Smooth muscle cell (in vitro differentiated cells): ENCODE results near the gene CNTNAP5. TPM values are rescaled to one million over a fixed set of nuclear protein-coding genes. Genes with fewer than 3 reads are reported as not detected.

ENCODE experiments used
- DNase-seq: peaks from one replicate; lab custom pipeline; 2025; ENCODE audit not compliant: unreplicated experiment; lab: John Stamatoyannopoulos, UW
- H2AFZ ChIP-seq: fragments of 200-600 bp; sonication (generic); 2 replicates; pipeline ENCODE4 v1.6.0; 2016; ENCODE audit warnings: antibody characterized with exemption, low read depth, mild to moderate bottlenecking
- H3F3A ChIP-seq: fragments of 200-600 bp; sonication (generic); 2 replicates; pipeline ENCODE4 v1.6.0; 2017; ENCODE audit warnings: antibody characterized with exemption, low read depth
- H3K27ac ChIP-seq: fragments of 200-600 bp; sonication (generic); 2 replicates; pipeline ENCODE4 v1.5.1; 2016; ENCODE audit warnings: low read depth, mild to moderate bottlenecking
- H3K27me3 ChIP-seq: fragments of 200-600 bp; sonication (generic); 2 replicates; pipeline ENCODE4 v1.6.1; 2016; ENCODE audit warnings: low read depth, mild to moderate bottlenecking
- H3K36me3 ChIP-seq: fragments of 200-600 bp; sonication (generic); 2 replicates; pipeline ENCODE4 v1.5.1; 2016; ENCODE audit warnings: low read depth
- H3K4me1 ChIP-seq: fragments of 200-600 bp; sonication (generic); 2 replicates; pipeline ENCODE4 v1.5.1; 2016; ENCODE audit warnings: low read depth
- H3K4me2 ChIP-seq: fragments of 200-600 bp; sonication (generic); 2 replicates; pipeline ENCODE4 v1.6.0; 2016; ENCODE audit warnings: mild to moderate bottlenecking
- H3K4me3 ChIP-seq: fragments of 200-600 bp; sonication (generic); 2 replicates; pipeline ENCODE4 v1.5.1; 2016; ENCODE audit warnings: mild to moderate bottlenecking
- H3K79me2 ChIP-seq: fragments of 200-600 bp; sonication (generic); 2 replicates; pipeline ENCODE4 v1.6.0; 2016; ENCODE audit warnings: low read depth, mild to moderate bottlenecking
- H3K9ac ChIP-seq: fragments of 200-600 bp; sonication (generic); 2 replicates; pipeline ENCODE4 v1.6.0; 2016; ENCODE audit warnings: low read depth
- H3K9me3 ChIP-seq: fragments of 200-600 bp; sonication (generic); replicated peaks from 2 replicates; pipeline ENCODE4 v1.5.1; 2016; ENCODE audit warnings: low read depth
- H4K20me1 ChIP-seq: fragments of 200-600 bp; sonication (generic); 2 replicates; pipeline ENCODE4 v1.6.0; 2016; ENCODE audit warnings: low read depth
- CTCF ChIP-seq: fragments of 200-600 bp; sonication (generic); IDR thresholded peaks from 2 replicates; pipeline ENCODE4 v1.5.1; 2017; ENCODE audit warnings: borderline replicate concordance, mild to moderate bottlenecking, antibody characterized with exemption; ENCODE audit not compliant: insufficient read depth, poor library complexity, severe bottlenecking
- WGBS: methylation state at CpG from one replicate; pipeline ENCODE4 v1.1.7; 2016; ENCODE audit warnings: low lambda C conversion rate; 5-methylcytosine and 5-hydroxymethylcytosine counted together
- polyA plus RNA-seq: library from polyadenylated mRNA; unstranded; fragments of >200 nt; fragmentation: Nextera tagmentation; extraction: Ambion mirVana; gene quantifications from 2 replicates; pipeline ENCODE4 v1.2.1, GENCODE V29; 2016
- total RNA-seq: library from RNA; depleted of rRNA; stranded (reverse); fragments of >200 nt; gene quantifications from 2 replicates; pipeline ENCODE4 v1.2.3, GENCODE V29; 2014

The CNTNAP5 gene
- total and polyA plus RNA-seq, 2 experiments from 2014 or later, result not detected

GRCh38 chr2:124874676-124875075, 849.6 kb downstream of the CNTNAP5 start:
- H3F3A ChIP-seq, result no peaks in the 10 kb centered on the region
- no peak overlapping the region for H3K9ac ChIP-seq
- no peak overlapping the region for H3K4me3 ChIP-seq
- TF ChIP-seq CTCF, result no peak
- H3K9me3 ChIP-seq, result no peaks in the 10 kb centered on the region
- H3K4me1 ChIP-seq, result no peaks in the 10 kb centered on the region
- no peak for DNase-seq
- no peaks in the 10 kb centered on the region for H3K79me2 ChIP-seq
- 48% methylated on average over 1 of the region's 1 CpG for WGBS
- H4K20me1 ChIP-seq, result no peaks in the 10 kb centered on the region
- H3K27ac ChIP-seq, result no peak overlapping the region
- no peaks in the 10 kb centered on the region for H3K27me3 ChIP-seq
- no peak overlapping the region for H2AFZ ChIP-seq
- no peaks in the 10 kb centered on the region for H3K36me3 ChIP-seq
- H3K4me2 ChIP-seq, result no peak overlapping the region

GRCh38 chr2:124875627-124876244, 850.6 kb downstream of the CNTNAP5 start:
- no peak overlapping the region for H2AFZ ChIP-seq
- TF ChIP-seq CTCF, result no peak
- H3K4me2 ChIP-seq, result no peak overlapping the region
- H3K27me3 ChIP-seq, result no peaks in the 10 kb centered on the region
- no peak overlapping the region for H3K4me3 ChIP-seq
- H3K36me3 ChIP-seq, result no peaks in the 10 kb centered on the region
- no peak for DNase-seq
- 88% methylated on average over 3 of the region's 3 CpGs for WGBS
- no peaks in the 10 kb centered on the region for H3F3A ChIP-seq
- H3K9ac ChIP-seq, result no peak overlapping the region
- no peaks in the 10 kb centered on the region for H3K79me2 ChIP-seq
- no peaks in the 10 kb centered on the region for H4K20me1 ChIP-seq
- no peaks in the 10 kb centered on the region for H3K9me3 ChIP-seq
- no peak overlapping the region for H3K27ac ChIP-seq
- no peaks in the 10 kb centered on the region for H3K4me1 ChIP-seq

- Histone ChIP-seq H3K36me3 (no peaks in the 10 kb centered on the region), H3K4me2 (no peak overlapping the region), H3K9me3 (no peaks in the 10 kb centered on the region), H3F3A (no peaks in the 10 kb centered on the region), H3K27ac (peak overlapping the region; percentile 40), H3K27me3 (no peaks in the 10 kb centered on the region), H3K4me1 (no peaks in the 10 kb centered on the region), H3K4me3 (no peak overlapping the region), H3K9ac (no peak overlapping the region), H2AFZ (no peak overlapping the region), H3K79me2 (no peaks in the 10 kb centered on the region), H4K20me1 (no peaks in the 10 kb centered on the region)
- 52% methylated on average over 4 of the region's 4 CpGs for WGBS
- DNase-seq, result no peak
- no peak for TF ChIP-seq CTCF
These were observed 852.1 kb downstream of the CNTNAP5 start for GRCh38 chr2:124877141-124877577.

GRCh38 chr2:124879640-124880039, 854.6 kb downstream of the CNTNAP5 start:
- no peaks in the 10 kb centered on the region for H3K9me3 ChIP-seq
- H3K4me2 ChIP-seq, result no peak overlapping the region
- WGBS, result 87% methylated on average over 4 of the region's 4 CpGs
- no peaks in the 10 kb centered on the region for H3K4me1 ChIP-seq
- no peaks in the 10 kb centered on the region for H4K20me1 ChIP-seq
- H3K9ac ChIP-seq, result no peak overlapping the region
- no peaks in the 10 kb centered on the region for H3K79me2 ChIP-seq
- H3K27me3 ChIP-seq, result no peaks in the 10 kb centered on the region
- H2AFZ ChIP-seq, result no peak overlapping the region
- no peak overlapping the region for H3K27ac ChIP-seq
- no peak for DNase-seq
- no peak overlapping the region for H3K4me3 ChIP-seq
- no peak for TF ChIP-seq CTCF
- no peaks in the 10 kb centered on the region for H3F3A ChIP-seq
- H3K36me3 ChIP-seq, result no peaks in the 10 kb centered on the region
